Lung (tissue), 12 donors: ENCODE data around the gene PRKCB. TPM values are rescaled to one million over a fixed set of nuclear protein-coding genes. Genes with fewer than 3 reads are reported as not detected.

Experiments
- ATAC-seq: fragments of 200-7000 bp; cut with Tn5 transposase; one replicate; pipeline ENCODE4 v1.9.1; 2020; ENCODE audit warnings: moderate number of reproducible peaks; ENCODE audit not compliant: insufficient read depth, low FRiP score
- DNase-seq, 3 donors: peaks; one replicate each; pipeline ENCODE4 v3.0.0-alpha.2; 2013 to 2017
- H3K27ac ChIP-seq, 2 donors: one replicate each; pipeline ENCODE4 v1.5.1; 2013; ENCODE audit warnings: mild to moderate bottlenecking in 2 of 2, moderate library complexity in 2 of 2, control low read depth in 1 of 2, inconsistent platforms in 1 of 2, low read depth in 1 of 2, low read length in 1 of 2
- H3K27me3 ChIP-seq, 3 donors: one replicate each; pipeline ENCODE4 v1.5.1; 2013; ENCODE audit warnings: low read length in 2 of 3; ENCODE audit not compliant: control insufficient read depth in 3 of 3, insufficient read depth in 3 of 3
- H3K36me3 ChIP-seq, 4 donors: one replicate each; pipeline ENCODE4 v1.5.1; 2013; ENCODE audit warnings: low read length in 4 of 4, mild to moderate bottlenecking in 1 of 4, moderate library complexity in 1 of 4; ENCODE audit not compliant: control insufficient read depth in 4 of 4, insufficient read depth in 4 of 4
- H3K4me1 ChIP-seq, 5 donors: one replicate each; pipeline ENCODE4 v1.5.1; 2013; ENCODE audit warnings: low read length in 5 of 5, mild to moderate bottlenecking in 2 of 5, moderate library complexity in 1 of 5; ENCODE audit not compliant: control insufficient read depth in 5 of 5, insufficient read depth in 5 of 5
- H3K4me3 ChIP-seq: one replicate; pipeline ENCODE4 v1.5.1; 2013; ENCODE audit warnings: mild to moderate bottlenecking, control low read depth, moderate library complexity
- H3K9ac ChIP-seq, 2 donors: one replicate each; pipeline ENCODE4 v1.5.1; 2013; ENCODE audit warnings: low read length in 2 of 2, control low read depth in 1 of 2; ENCODE audit not compliant: insufficient read depth in 1 of 2
- H3K9me3 ChIP-seq, 4 donors: one replicate each; pipeline ENCODE4 v1.5.1; 2013; ENCODE audit warnings: low read length in 3 of 4, mild to moderate bottlenecking in 1 of 4, moderate library complexity in 1 of 4; ENCODE audit not compliant: control insufficient read depth in 4 of 4, insufficient read depth in 3 of 4
- CTCF ChIP-seq: IDR thresholded peaks from 2 replicates; pipeline ENCODE4 v1.5.1; 2012; ENCODE audit warnings: mild to moderate bottlenecking; ENCODE audit errors: control extremely low read depth, extremely low read depth
- WGBS, 2 donors: extraction: QIAGEN DNeasy Blood & Tissue Kit; methylation state at CpG; one replicate each; pipeline ENCODE4 v1.1.7; 2013; 5-methylcytosine and 5-hydroxymethylcytosine counted together
- polyA plus RNA-seq, 2 donors: library from polyadenylated mRNA; stranded (reverse); fragments of 200-250 nt; gene quantifications; one replicate each; pipeline ENCODE4 v1.2.1, GENCODE V29; 2013
- total RNA-seq, 2 donors: library from RNA; depleted of rRNA in 1 of 2; stranded (reverse); fragments of >200 nt in 1 of 2; gene quantifications; one replicate each; pipeline ENCODE4 v1.2.1, GENCODE V29; 2014 to 2021
- donor health status: control.
- donor health status: control.
- donor health status: Bipolar disorder and iron deficiency.
- donor health status: healthy.
- donor health status: DM: yes; HTN: yes; CAD: no.

Gene PRKCB
- total and polyA plus RNA-seq, 4 donors: 2.5 to 46.4 (median 21.8) TPM

DNA sequence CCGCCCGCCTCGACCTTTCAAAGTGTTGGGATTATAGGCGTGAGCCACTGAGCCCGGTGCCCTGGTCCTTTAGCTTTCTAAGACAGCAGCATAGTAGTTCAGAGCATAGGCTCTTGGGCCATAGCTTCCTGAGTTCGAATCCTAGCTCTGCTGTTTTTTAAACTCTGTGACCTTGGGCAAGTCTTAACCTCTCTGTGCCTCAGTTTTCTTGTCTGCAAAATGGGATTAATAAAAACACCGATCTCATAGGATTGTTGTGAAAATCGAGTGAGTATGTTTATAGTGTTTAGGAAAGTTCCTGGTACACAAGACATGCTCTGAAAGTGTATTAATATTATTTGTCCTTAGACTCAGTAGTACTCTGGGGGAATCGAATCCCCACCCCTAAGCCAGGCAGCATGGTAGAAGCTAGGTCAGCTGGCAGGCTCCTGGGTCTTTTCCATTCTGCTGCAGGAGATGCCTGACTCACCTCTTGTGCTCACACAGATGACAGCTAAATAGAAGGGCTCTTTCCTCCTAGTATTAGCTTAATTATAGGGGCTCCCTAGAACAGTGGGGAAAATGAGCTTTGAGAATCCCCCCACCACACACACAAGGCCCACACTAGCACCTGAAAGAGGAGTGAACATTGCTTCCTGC lies 44.1 kb downstream of the PRKCB start:
- Histone ChIP-seq H3K27ac (no peak overlapping the region), H3K27me3 (no peaks in the 10 kb centered on the region), H3K36me3 (no peaks in the 10 kb centered on the region), H3K4me3 (no peak overlapping the region), H3K9ac (no peak overlapping the region), H3K4me1 (peaks cover 0 to 8% (median 0%) of the 10 kb centered on the region in 5 donors), H3K9me3 (no peaks in the 10 kb centered on the region)
- DNase-seq (no peak), ATAC-seq (no peak)
- no peak for TF ChIP-seq CTCF
- 90 to 94% methylated on average over 9 of the region's 9 CpGs for WGBS, 2 donors

- Histone ChIP-seq H3K4me1 (no peaks in the 10 kb centered on the region), H3K9ac (no peak overlapping the region), H3K27me3 (no peaks in the 10 kb centered on the region), H3K4me3 (no peak overlapping the region), H3K36me3 (peaks cover 0 to 5% (median 1%) of the 10 kb centered on the region in 4 donors), H3K9me3 (peaks cover 0 to 3% (median 0%) of the 10 kb centered on the region in 4 donors), H3K27ac (no peak overlapping the region)
- 92 to 98% methylated on average over 2 of the region's 2 CpGs for WGBS, 2 donors
- no peak for DNase-seq
- ATAC-seq: no peak
- TF ChIP-seq CTCF: no peak
Measured at GRCh38 chr16:23889189-23889588, 53.4 kb downstream of the PRKCB start.

- Histone ChIP-seq H3K9me3 (peaks cover 0 to 3% (median 0%) of the 10 kb centered on the region in 4 donors), H3K4me1 (peaks cover 0 to 2% (median 0%) of the 10 kb centered on the region in 5 donors), H3K36me3 (no peaks in the 10 kb centered on the region), H3K27me3 (no peaks in the 10 kb centered on the region), H3K4me3 (no peak overlapping the region), H3K27ac (no peak overlapping the region), H3K9ac (no peak overlapping the region)
- ATAC-seq (no peak), DNase-seq (no peak)
- no peak for TF ChIP-seq CTCF
- 49 to 83% methylated on average over 1 of the region's 1 CpG for WGBS, 2 donors
Measured at GRCh38 chr16:23893986-23894385, 58.2 kb downstream of the PRKCB start.

DNA sequence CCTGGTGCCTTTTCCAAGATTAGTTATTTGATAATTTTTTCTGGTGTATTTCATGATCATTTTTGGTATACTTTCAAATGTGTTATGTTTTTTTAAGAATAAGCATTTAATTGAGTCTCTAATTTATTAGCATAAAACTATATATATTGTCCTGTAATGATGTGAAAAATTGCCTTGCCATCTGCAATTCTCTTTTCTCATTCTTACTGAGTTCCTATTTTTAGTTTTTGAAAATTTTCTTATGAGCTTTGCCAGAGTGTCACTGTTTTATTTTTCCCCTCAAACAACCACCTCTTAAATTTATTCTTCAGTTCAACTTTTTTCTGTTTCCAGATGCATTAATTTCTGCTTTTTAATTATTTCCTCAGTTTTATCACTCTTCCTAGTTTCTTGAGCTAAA lies 59.3 kb downstream of the PRKCB start:
- peaks cover 0 to 3% (median 0%) of the 10 kb centered on the region in 4 donors for H3K9me3 ChIP-seq
- no peak overlapping the region for H3K9ac ChIP-seq
- no peak for TF ChIP-seq CTCF
- no peaks in the 10 kb centered on the region for H3K27me3 ChIP-seq
- H3K36me3 ChIP-seq: no peaks in the 10 kb centered on the region
- H3K4me1 ChIP-seq: peaks cover 0 to 2% (median 0%) of the 10 kb centered on the region in 5 donors
- DNase-seq (no peak), ATAC-seq (no peak)
- no peak overlapping the region for H3K27ac ChIP-seq
- no peak overlapping the region for H3K4me3 ChIP-seq
